Loucy (cell line): ENCODE data around the gene ATP5MC2.

Source experiments
- H2AFZ ChIP-seq: fragments of 200-600 bp; sonication (generic); 2 replicates; pipeline ENCODE4 v1.6.0; 2016; ENCODE audit warnings: antibody characterized with exemption, mild to moderate bottlenecking, low read length, moderate library complexity
- H3F3A ChIP-seq: fragments of 200-600 bp; 2 replicates; pipeline ENCODE4 v1.6.0; 2016; ENCODE audit warnings: antibody characterized with exemption, low read depth, mild to moderate bottlenecking
- H3K27me3 ChIP-seq: fragments of 200-600 bp; sonication (generic); 2 replicates; pipeline ENCODE4 v1.6.1; 2014; ENCODE audit warnings: low read length, mild to moderate bottlenecking; ENCODE audit not compliant: insufficient read depth, poor library complexity, severe bottlenecking
- H3K36me3 ChIP-seq: fragments of 200-600 bp; sonication (generic); 2 replicates; pipeline ENCODE4 v1.6.1; 2016; ENCODE audit warnings: low read length; ENCODE audit not compliant: insufficient read depth
- H3K4me1 ChIP-seq: fragments of 200-600 bp; sonication (generic); 2 replicates; pipeline ENCODE4 v1.5.1; 2014; ENCODE audit warnings: low read length, mild to moderate bottlenecking; ENCODE audit not compliant: insufficient read depth, poor library complexity, severe bottlenecking
- H3K4me2 ChIP-seq: fragments of 200-600 bp; sonication (generic); 2 replicates; pipeline ENCODE4 v1.6.0; 2014; ENCODE audit warnings: antibody characterized with exemption, low read length, low read depth, mild to moderate bottlenecking; ENCODE audit not compliant: poor library complexity, severe bottlenecking
- H3K4me3 ChIP-seq: fragments of 200-600 bp; sonication (generic); 2 replicates; pipeline ENCODE4 v1.5.1; 2014; ENCODE audit warnings: low read length, mild to moderate bottlenecking, mixed read lengths; ENCODE audit not compliant: poor library complexity, severe bottlenecking
- H3K79me2 ChIP-seq: fragments of 200-600 bp; sonication (generic); 2 replicates; pipeline ENCODE4 v1.6.1; 2014; ENCODE audit warnings: low read length; ENCODE audit not compliant: insufficient read depth
- H3K9ac ChIP-seq: fragments of 200-600 bp; sonication (generic); 2 replicates; pipeline ENCODE4 v1.6.0; 2014; ENCODE audit warnings: mild to moderate bottlenecking, low read depth, low read length, moderate library complexity; ENCODE audit not compliant: poor library complexity, severe bottlenecking
- H3K9me2 ChIP-seq: fragments of 200-600 bp; sonication (generic); replicated peaks from 2 replicates; pipeline ENCODE4 v1.6.1; 2016; ENCODE audit warnings: low read depth, low read length, mixed read lengths
- H3K9me3 ChIP-seq: fragments of 200-600 bp; sonication (generic); 2 replicates; pipeline ENCODE4 v1.6.1; 2014; ENCODE audit warnings: mild to moderate bottlenecking, antibody characterized with exemption, low read length, low read depth; ENCODE audit not compliant: insufficient read depth
- H4K20me1 ChIP-seq: fragments of 200-600 bp; sonication (generic); 2 replicates; pipeline ENCODE4 v1.6.0; 2014; ENCODE audit warnings: antibody characterized with exemption, low read length, mild to moderate bottlenecking; ENCODE audit not compliant: insufficient read depth, poor library complexity, severe bottlenecking
- EZH2phosphoT487 ChIP-seq: fragments of 200-600 bp; IDR thresholded peaks from 2 replicates; pipeline ENCODE4 v1.6.1; 2018; ENCODE audit warnings: antibody characterized with exemption, mild to moderate bottlenecking, moderate library complexity, borderline replicate concordance
- TF ChIP-seq, protein P1 (sequence below): fragments of 200-600 bp; sonication (generic); conservative IDR thresholded peaks from 2 replicates; pipeline ENCODE4 v1.5.1; 2014; ENCODE audit warnings: mild to moderate bottlenecking, antibody characterized with exemption, low read length

ATP5MC2 gene

DNA sequence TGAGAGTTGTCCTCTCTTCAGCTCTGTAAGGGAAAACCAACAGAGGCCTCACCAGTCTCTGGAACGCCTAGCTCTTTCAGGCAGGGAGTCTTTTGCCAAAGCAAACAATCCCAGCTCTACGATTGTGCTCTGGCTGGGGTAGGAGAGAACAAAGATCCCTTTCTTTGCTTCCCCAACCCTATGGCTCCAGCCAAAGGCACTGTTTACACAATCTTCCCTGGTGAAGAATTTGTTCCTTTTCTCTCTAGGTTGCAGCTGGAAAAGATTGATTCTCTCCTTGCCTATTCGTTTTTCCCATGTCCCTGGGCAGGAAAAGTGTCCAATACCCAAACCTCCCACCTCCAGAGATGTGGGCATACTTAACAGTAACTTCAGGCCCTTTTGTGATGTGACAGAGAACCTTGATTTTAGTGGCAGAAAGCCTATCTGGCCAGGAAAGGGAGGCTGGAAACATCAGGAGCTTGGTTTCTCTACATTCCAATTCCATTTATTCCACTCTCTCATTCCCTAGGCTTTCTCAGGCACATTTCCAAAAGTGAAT, 16.8 kb downstream of the ATP5MC2 start:
- no peak overlapping the region for H2AFZ ChIP-seq

DNA sequence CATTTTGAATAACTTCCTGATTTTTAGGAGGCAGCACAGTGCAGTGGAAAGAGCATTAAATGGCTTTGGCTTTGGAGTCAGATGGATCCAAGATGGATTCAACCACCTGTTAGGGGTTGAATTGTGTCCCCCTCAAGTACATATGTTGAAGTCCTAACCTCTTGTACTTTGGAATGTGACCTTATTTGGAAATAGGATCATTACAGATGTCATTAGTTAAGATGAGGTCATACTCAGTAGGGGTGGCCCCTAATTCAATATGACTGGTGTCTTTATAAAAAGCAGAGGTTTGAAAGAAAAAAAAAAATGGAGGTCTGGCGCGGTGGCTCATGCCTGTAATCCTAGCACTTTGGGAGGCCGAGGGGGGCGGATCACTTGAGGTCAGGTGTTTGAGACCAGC, 18.8 kb downstream of the ATP5MC2 start:
- no peaks in the 10 kb centered on the region for H3F3A ChIP-seq
- H3K4me1 ChIP-seq, result no peaks in the 10 kb centered on the region
- H3K79me2 ChIP-seq, result no peaks in the 10 kb centered on the region
- no peak overlapping the region for H2AFZ ChIP-seq
- H3K9me2 ChIP-seq, result no peaks in the 10 kb centered on the region
- H3K4me3 ChIP-seq, result no peak overlapping the region
- H4K20me1 ChIP-seq, result no peaks in the 10 kb centered on the region
- no peak for TF ChIP-seq EZH2phosphoT487
- TF ChIP-seq, protein P1, sequence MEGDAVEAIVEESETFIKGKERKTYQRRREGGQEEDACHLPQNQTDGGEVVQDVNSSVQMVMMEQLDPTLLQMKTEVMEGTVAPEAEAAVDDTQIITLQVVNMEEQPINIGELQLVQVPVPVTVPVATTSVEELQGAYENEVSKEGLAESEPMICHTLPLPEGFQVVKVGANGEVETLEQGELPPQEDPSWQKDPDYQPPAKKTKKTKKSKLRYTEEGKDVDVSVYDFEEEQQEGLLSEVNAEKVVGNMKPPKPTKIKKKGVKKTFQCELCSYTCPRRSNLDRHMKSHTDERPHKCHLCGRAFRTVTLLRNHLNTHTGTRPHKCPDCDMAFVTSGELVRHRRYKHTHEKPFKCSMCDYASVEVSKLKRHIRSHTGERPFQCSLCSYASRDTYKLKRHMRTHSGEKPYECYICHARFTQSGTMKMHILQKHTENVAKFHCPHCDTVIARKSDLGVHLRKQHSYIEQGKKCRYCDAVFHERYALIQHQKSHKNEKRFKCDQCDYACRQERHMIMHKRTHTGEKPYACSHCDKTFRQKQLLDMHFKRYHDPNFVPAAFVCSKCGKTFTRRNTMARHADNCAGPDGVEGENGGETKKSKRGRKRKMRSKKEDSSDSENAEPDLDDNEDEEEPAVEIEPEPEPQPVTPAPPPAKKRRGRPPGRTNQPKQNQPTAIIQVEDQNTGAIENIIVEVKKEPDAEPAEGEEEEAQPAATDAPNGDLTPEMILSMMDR, result no peak
- no peaks in the 10 kb centered on the region for H3K9me3 ChIP-seq
- H3K27me3 ChIP-seq, result no peaks in the 10 kb centered on the region
- no peak overlapping the region for H3K4me2 ChIP-seq
- no peak overlapping the region for H3K9ac ChIP-seq
- H3K36me3 ChIP-seq, result no peaks in the 10 kb centered on the region

More for the DNA sequence above, 16.8 kb downstream of the ATP5MC2 start:
- Histone ChIP-seq H3K9me3 (no peaks in the 10 kb centered on the region), H3K9me2 (no peaks in the 10 kb centered on the region), H3K4me2 (no peak overlapping the region), H3K4me3 (no peak overlapping the region), H3K4me1 (no peaks in the 10 kb centered on the region), H3K9ac (no peak overlapping the region), H3K79me2 (no peaks in the 10 kb centered on the region), H3K36me3 (peaks cover 5% of the 10 kb centered on the region; the same call in 1 of the 2 replicates), H3K27me3 (no peaks in the 10 kb centered on the region), H4K20me1 (no peaks in the 10 kb centered on the region), H3F3A (no peaks in the 10 kb centered on the region)
- TF ChIP-seq EZH2phosphoT487, result no peak
- TF ChIP-seq, protein P1, result no peak

DNA sequence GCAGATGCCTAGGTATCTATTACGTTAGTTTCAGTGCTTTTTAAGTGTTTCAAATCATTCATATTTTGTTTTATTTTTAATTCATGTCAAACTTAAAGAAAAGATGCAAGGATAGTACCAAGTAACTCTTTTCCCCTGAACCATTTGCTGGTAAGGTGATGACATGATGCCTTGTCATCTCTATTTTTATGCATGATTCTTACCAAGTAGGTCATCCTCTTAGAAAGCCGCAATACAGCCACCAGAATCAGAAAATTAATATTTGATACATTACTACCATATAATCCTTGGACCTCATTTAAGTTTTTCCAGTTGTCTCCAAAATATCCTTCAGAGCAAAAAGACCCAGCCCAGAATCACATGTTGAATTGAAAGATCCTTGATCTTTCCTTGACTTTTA, 22.3 kb downstream of the ATP5MC2 start:
- Histone ChIP-seq H3K9ac (no peak overlapping the region), H3K9me3 (no peaks in the 10 kb centered on the region), H4K20me1 (no peaks in the 10 kb centered on the region), H3K4me2 (no peak overlapping the region), H3K4me3 (no peak overlapping the region), H3K36me3 (no peaks in the 10 kb centered on the region), H3K79me2 (no peaks in the 10 kb centered on the region), H3K9me2 (no peaks in the 10 kb centered on the region), H2AFZ (no peak overlapping the region), H3F3A (no peaks in the 10 kb centered on the region), H3K4me1 (no peaks in the 10 kb centered on the region), H3K27me3 (no peaks in the 10 kb centered on the region)
- TF ChIP-seq, protein P1, result no peak
- TF ChIP-seq EZH2phosphoT487, result no peak
